Measurements from ENCODE around the gene IL4R.
"Not testable (repeated sequence)": the region's sequence is repeated elsewhere in the genome, so short reads cannot be mapped to it uniquely, and the experiment has no call there.

IL4R gene

GRCh38 chr16:27270349-27270748 lies 43.4 kb upstream of the IL4R start:
- no peak for TF ChIP-seq CTCF (IDR thresholded peaks at IDR 0.05; ENCODE audit: low read depth, low read length)
- DNase-seq (ENCODE audit: extremely low read depth, low read depth): no peak

- DNase-seq (ENCODE audit: extremely low read depth, low read depth): no peak
- no peak for TF ChIP-seq CTCF (IDR thresholded peaks at IDR 0.05; ENCODE audit: low read depth, low read length)
These were observed 41.7 kb upstream of the IL4R start for GRCh38 chr16:27272076-27272475.

- not testable (repeated sequence) for DNase-seq (ENCODE audit: extremely low read depth, low read depth)
These were observed 41.1 kb upstream of the IL4R start for GRCh38 chr16:27272697-27273096.

- no peak for TF ChIP-seq CTCF (IDR thresholded peaks at IDR 0.05; ENCODE audit: low read depth, low read length)
- DNase-seq (ENCODE audit: extremely low read depth, low read depth): no peak
These were observed 40.5 kb upstream of the IL4R start for GRCh38 chr16:27273330-27273669.

GRCh38 chr16:27273670-27274423 lies 39.9 kb upstream of the IL4R start:
- no peak for DNase-seq (ENCODE audit: extremely low read depth, low read depth)

GRCh38 chr16:27274424-27274874 lies 39.3 kb upstream of the IL4R start:
- not testable (repeated sequence) for DNase-seq (ENCODE audit: extremely low read depth, low read depth)

More at GRCh38 chr16:27273670-27274423, 39.9 kb upstream of the IL4R start:
- no peak for TF ChIP-seq CTCF (IDR thresholded peaks at IDR 0.05; ENCODE audit: low read depth, low read length)

- no peak for DNase-seq (ENCODE audit: extremely low read depth, low read depth)
- TF ChIP-seq CTCF (IDR thresholded peaks at IDR 0.05; ENCODE audit: low read depth, low read length): no peak
These were observed 38.4 kb upstream of the IL4R start for GRCh38 chr16:27275394-27275793.

- DNase-seq (ENCODE audit: extremely low read depth, low read depth): no peak
- TF ChIP-seq CTCF (IDR thresholded peaks at IDR 0.05; ENCODE audit: low read depth, low read length): no peak
These were observed 32.5 kb upstream of the IL4R start for GRCh38 chr16:27281243-27281642.
